CD14-positive monocyte (primary cell): Measurements from ENCODE around the gene TOR1AIP1. TPM values are rescaled to one million over a fixed set of nuclear protein-coding genes. Genes with fewer than 3 reads are reported as not detected.
"Not testable (repeated sequence)": the region's sequence is repeated elsewhere in the genome, so short reads cannot be mapped to it uniquely, and the experiment has no call there.

Experiments
- DNase-seq, 3 donors: peaks; one replicate each; pipeline ENCODE4 v3.0.0-alpha.2; 2011 to 2022
- H2AFZ ChIP-seq: 2 replicates; pipeline ENCODE4 v1.6.0; 2012; ENCODE audit warnings: mild to moderate bottlenecking, low read depth, low read length, inconsistent platforms; ENCODE audit not compliant: insufficient read depth, poor library complexity, severe bottlenecking
- H3K27ac ChIP-seq, 2 donors: 1 replicate in 1 of 2; 2 replicates in 1 of 2; pipeline ENCODE4 v1.5.1; 2012 to 2013; ENCODE audit warnings: low read length in 2 of 2, control low read depth in 1 of 2, inconsistent platforms in 1 of 2, low read depth in 1 of 2, mild to moderate bottlenecking in 1 of 2
- H3K27me3 ChIP-seq, 2 donors: one replicate each; pipeline versions ENCODE4 v1.6.0 to v1.6.1; 2011 to 2013; ENCODE audit warnings: low read length in 2 of 2; ENCODE audit not compliant: control insufficient read depth in 2 of 2, insufficient read depth in 2 of 2
- H3K36me3 ChIP-seq, 2 donors: replicated peaks in 1 of 2; 1 replicate in 1 of 2; 2 replicates in 1 of 2; pipeline versions ENCODE4 v1.5.1 to v1.6.1; 2012 to 2013; ENCODE audit warnings: low read length in 2 of 2, control low read depth in 1 of 2, inconsistent platforms in 1 of 2, mild to moderate bottlenecking in 1 of 2; ENCODE audit not compliant: insufficient read depth in 2 of 2, control insufficient read depth in 1 of 2
- H3K4me1 ChIP-seq, 2 donors: 1 replicate in 1 of 2; 2 replicates in 1 of 2; pipeline versions ENCODE4 v1.5.1 to v1.6.1; 2012 to 2013; ENCODE audit warnings: low read length in 2 of 2, control low read depth in 1 of 2, inconsistent platforms in 1 of 2, mild to moderate bottlenecking in 1 of 2, moderate library complexity in 1 of 2; ENCODE audit not compliant: insufficient read depth in 2 of 2, control insufficient read depth in 1 of 2
- H3K4me2 ChIP-seq: replicated peaks from 2 replicates; pipeline ENCODE3; 2012; ENCODE audit warnings: low read length, moderate library complexity, mild to moderate bottlenecking; ENCODE audit not compliant: poor library complexity, severe bottlenecking; ENCODE audit errors: extremely low read depth
- H3K4me3 ChIP-seq, 3 experiments: fragments of 200-600 bp in 1 of 3; sonication (generic) in 1 of 3; replicated peaks in 1 of 3; 1 replicate in 2 of 3; 2 replicates in 1 of 3; pipeline ENCODE4 v1.5.1; 2011 to 2013; ENCODE audit warnings: low read length in 3 of 3, mild to moderate bottlenecking in 3 of 3, control low read depth in 2 of 3, low read depth in 2 of 3, inconsistent platforms in 1 of 3, moderate library complexity in 1 of 3
- H3K79me2 ChIP-seq: 2 replicates; pipeline ENCODE4 v1.6.0; 2012; ENCODE audit warnings: mild to moderate bottlenecking, control low read depth, inconsistent platforms, low read length, moderate library complexity; ENCODE audit not compliant: insufficient read depth
- H3K9ac ChIP-seq: 2 replicates; pipeline ENCODE4 v1.6.0; 2017; ENCODE audit warnings: low read length, mild to moderate bottlenecking; ENCODE audit not compliant: insufficient read depth, poor library complexity, severe bottlenecking
- H3K9me3 ChIP-seq, 2 donors: replicated peaks in 1 of 2; 1 replicate in 1 of 2; 2 replicates in 1 of 2; pipeline versions ENCODE4 v1.5.1 to v1.6.1; 2012 to 2013; ENCODE audit warnings: low read length in 2 of 2, control low read depth in 1 of 2; ENCODE audit not compliant: control insufficient read depth in 1 of 2, insufficient read depth in 1 of 2
- H4K20me1 ChIP-seq: 2 replicates; pipeline ENCODE4 v1.6.0; 2012; ENCODE audit warnings: mild to moderate bottlenecking, low read length, control low read depth, moderate library complexity; ENCODE audit not compliant: insufficient read depth
- H3K27ac Mint-ChIP-seq, 7 donors: one replicate each; pipeline ENCODE4 v1.8.0; 2020; ENCODE audit warnings: mild to moderate bottlenecking in 7 of 7, mixed read lengths in 7 of 7, moderate library complexity in 6 of 7, inconsistent platforms in 2 of 7
- H3K27me3 Mint-ChIP-seq, 3 donors: one replicate each; pipeline ENCODE4 v1.8.0; 2021 to 2022; ENCODE audit warnings: low read depth in 3 of 3, mild to moderate bottlenecking in 3 of 3, mixed read lengths in 3 of 3, moderate library complexity in 3 of 3, inconsistent platforms in 1 of 3
- H3K36me3 Mint-ChIP-seq, 2 donors: one replicate each; pipeline ENCODE4 v1.8.0; 2020; ENCODE audit warnings: mixed read lengths in 2 of 2, inconsistent platforms in 1 of 2, mild to moderate bottlenecking in 1 of 2
- H3K4me1 Mint-ChIP-seq: one replicate; pipeline ENCODE4 v1.8.0; 2020; ENCODE audit warnings: mild to moderate bottlenecking, mixed read lengths
- H3K4me3 Mint-ChIP-seq, 2 donors: one replicate each; pipeline ENCODE4 v1.8.0; 2020; ENCODE audit warnings: mild to moderate bottlenecking in 2 of 2, mixed read lengths in 2 of 2, moderate library complexity in 1 of 2
- H3K9me3 Mint-ChIP-seq, 7 donors: one replicate each; pipeline ENCODE4 v1.8.0; 2020 to 2022; ENCODE audit warnings: mixed read lengths in 7 of 7, mild to moderate bottlenecking in 6 of 7, moderate library complexity in 6 of 7, inconsistent platforms in 2 of 7
- WGBS: methylation state at CpG from one replicate; pipeline ENCODE4 v1.1.5; 2013; ENCODE audit warnings: missing lambda C conversion rate; ENCODE audit not compliant: insufficient coverage; 5-methylcytosine and 5-hydroxymethylcytosine counted together
- intact Hi-C, 2 donors: fragments of 100-400 bp; cut with micrococcal nuclease; formaldehyde crosslinking; loops; one replicate each; pipeline versions ENCODE4 v1.15.0 to v1.15.1; 2023
- polyA minus RNA-seq: library from RNA; depleted of rRNA, polyadenylated mRNA; stranded (reverse); fragments of >200 nt; gene quantifications from 2 replicates; pipeline ENCODE4 v1.2.3, GENCODE V29; 2012
- polyA plus RNA-seq, 3 donors: library from polyadenylated mRNA; depleted of rRNA in 1 of 3; unstranded in 2 of 3; stranded (reverse) in 1 of 3; fragments of 300-500 nt in 2 of 3; fragments of >200 nt in 1 of 3; fragmentation: Illumina TruSeq in 2 of 3; gene quantifications; 1 replicate in 2 of 3; 2 replicates in 1 of 3; pipeline ENCODE4 v1.2.3, GENCODE V29; 2012 to 2021
- total RNA-seq, 12 experiments: library from RNA in 1 of 12; stranded (reverse) in 1 of 12; fragments of 120-200 nt in 1 of 12; gene quantifications; one replicate each; pipeline ENCODE4 v1.2.4 and lab custom pipeline; 2013 to 2026; ENCODE audit warnings: mixed read lengths in 6 of 12, inconsistent platforms in 1 of 12
- TF ChIP-seq, protein P1 (sequence below): fragments of 200-600 bp; IDR thresholded peaks from one replicate; pipeline ENCODE4 v1.8.0; 2022; ENCODE audit warnings: antibody characterized with exemption, mild to moderate bottlenecking

TOR1AIP1 gene
- total RNA-seq (2013), result 71.2 TPM
- polyA plus RNA-seq (100 to 1,000 TPM in 1 of 3 donors, 10 to 100 TPM in 2; 18.8 to 114 (median 77.5) TPM), polyA minus RNA-seq (20.9 and 40.5 TPM in 2 replicates), total RNA-seq (lab: John Stamatoyannopoulos, UW) (63.4 to 137 (median 117) reads per million in 11 experiments)

DNA sequence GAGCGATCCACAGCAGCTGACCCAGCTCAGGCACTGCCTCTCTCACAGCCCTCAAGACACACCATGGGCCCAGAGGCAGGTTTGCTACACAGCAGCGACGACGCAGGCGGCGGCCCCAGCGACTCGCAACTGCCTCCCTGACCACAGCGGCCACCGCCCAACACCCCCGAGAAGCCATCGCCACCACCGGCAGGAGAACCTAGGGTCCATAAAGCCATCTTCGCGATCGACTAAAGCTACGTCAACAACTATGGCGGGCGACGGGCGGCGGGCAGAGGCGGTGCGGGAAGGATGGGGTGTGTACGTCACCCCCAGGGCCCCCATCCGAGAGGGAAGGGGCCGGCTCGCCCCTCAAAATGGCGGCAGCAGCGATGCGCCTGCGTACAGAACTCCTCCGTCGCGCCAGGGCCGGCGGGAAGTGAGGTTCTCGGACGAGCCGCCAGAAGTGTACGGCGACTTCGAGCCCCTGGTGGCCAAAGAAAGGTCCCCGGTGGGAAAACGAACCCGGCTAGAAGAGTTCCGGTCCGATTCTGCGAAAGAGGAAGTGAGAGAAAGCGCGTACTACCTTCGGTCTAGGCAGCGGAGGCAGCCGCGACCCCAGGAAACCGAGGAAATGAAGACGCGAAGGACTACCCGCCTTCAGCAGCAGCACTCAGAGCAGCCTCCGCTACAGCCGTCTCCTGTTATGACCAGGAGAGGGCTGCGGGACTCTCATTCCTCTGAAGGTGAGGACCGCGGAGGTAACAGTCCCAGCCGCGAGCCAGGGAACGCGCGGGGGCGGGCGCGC lies at the start of gene TOR1AIP1:
Gene TOR1AIP1, plus strand, starts transcription at position 33 of the 787 bp plus-strand sequence. Its CDS starts 218 bp downstream, at position 251.
- Histone ChIP-seq H4K20me1 (peaks cover 9% of the 10 kb centered on the region), H3K4me1 (peaks cover 30 to 53% of the 10 kb centered on the region in 2 donors), H3K4me2 (peak within 1 kb of the TSS; percentile 93), H3K9ac (peak within 1 kb of the TSS; percentile 99), H3K27me3 (no peaks in the 10 kb centered on the region), H3K27ac (peak within 1 kb of the TSS; percentile 99 to 100), H3K36me3 (peaks cover 19 to 28% of the 10 kb centered on the region in 2 donors), H3K79me2 (peaks cover 67% of the 10 kb centered on the region), H3K4me3 (peak within 1 kb of the TSS; percentile 83 to 99 (median 86)), H3K9me3 (no peaks in the 10 kb centered on the region), H2AFZ (peak within 1 kb of the TSS; percentile 84)
- H3K27ac Mint-ChIP-seq, result peak within 1 kb of the TSS; percentile 100
- intact Hi-C loops, result loop anchor here (2.0 to 10.0 kb wide), 3 partner anchors 70 to 272 kb away; partner anchors contain the start of genes CEP350 (in 2 of the 2) and QSOX1 (in 1 of the 2)
- H3K27me3 Mint-ChIP-seq, result no peaks in the 10 kb centered on the region
- H3K36me3 Mint-ChIP-seq, result peaks cover 9 to 14% of the 10 kb centered on the region in 2 donors
- TF ChIP-seq, protein P1, sequence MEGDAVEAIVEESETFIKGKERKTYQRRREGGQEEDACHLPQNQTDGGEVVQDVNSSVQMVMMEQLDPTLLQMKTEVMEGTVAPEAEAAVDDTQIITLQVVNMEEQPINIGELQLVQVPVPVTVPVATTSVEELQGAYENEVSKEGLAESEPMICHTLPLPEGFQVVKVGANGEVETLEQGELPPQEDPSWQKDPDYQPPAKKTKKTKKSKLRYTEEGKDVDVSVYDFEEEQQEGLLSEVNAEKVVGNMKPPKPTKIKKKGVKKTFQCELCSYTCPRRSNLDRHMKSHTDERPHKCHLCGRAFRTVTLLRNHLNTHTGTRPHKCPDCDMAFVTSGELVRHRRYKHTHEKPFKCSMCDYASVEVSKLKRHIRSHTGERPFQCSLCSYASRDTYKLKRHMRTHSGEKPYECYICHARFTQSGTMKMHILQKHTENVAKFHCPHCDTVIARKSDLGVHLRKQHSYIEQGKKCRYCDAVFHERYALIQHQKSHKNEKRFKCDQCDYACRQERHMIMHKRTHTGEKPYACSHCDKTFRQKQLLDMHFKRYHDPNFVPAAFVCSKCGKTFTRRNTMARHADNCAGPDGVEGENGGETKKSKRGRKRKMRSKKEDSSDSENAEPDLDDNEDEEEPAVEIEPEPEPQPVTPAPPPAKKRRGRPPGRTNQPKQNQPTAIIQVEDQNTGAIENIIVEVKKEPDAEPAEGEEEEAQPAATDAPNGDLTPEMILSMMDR, result peak; percentile 31
- under 1% methylated on average over 72 of the region's 72 CpGs for WGBS
- DNase-seq, result peak; percentile 98 to 99 (median 99)
- peaks cover 36% of the 10 kb centered on the region for H3K4me1 Mint-ChIP-seq
- H3K4me3 Mint-ChIP-seq, result peak within 1 kb of the TSS; percentile 95 to 99
- H3K9me3 Mint-ChIP-seq, result peaks cover 0 to 3% (median 0%) of the 10 kb centered on the region in 7 donors

- intact Hi-C loops, H3K4me3 ChIP-seq, H3K4me2 ChIP-seq, H2AFZ ChIP-seq, H3K9ac ChIP-seq, H3K9me3 ChIP-seq, H3K27ac Mint-ChIP-seq, H3K4me1 ChIP-seq, H3K9me3 Mint-ChIP-seq, H3K27me3 Mint-ChIP-seq, H3K27ac ChIP-seq, H4K20me1 ChIP-seq, DNase-seq, H3K4me1 Mint-ChIP-seq, H3K4me3 Mint-ChIP-seq, H3K27me3 ChIP-seq, H3K79me2 ChIP-seq: not testable (repeated sequence)
- WGBS, result over 99% methylated on average over 31 of the region's 38 CpGs
- peaks cover 16 to 23% of the 10 kb centered on the region in 2 donors for H3K36me3 Mint-ChIP-seq
- peaks cover 7 to 22% of the 10 kb centered on the region in 2 donors for H3K36me3 ChIP-seq
Measured at GRCh38 chr1:179836686-179837445, 45.2 kb upstream of the TOR1AIP1 start.
